K562 (cell line): ENCODE data around the gene POLR3A. TPM values are rescaled to one million over a fixed set of nuclear protein-coding genes. Genes with fewer than 3 reads are reported as not detected.

Source experiments
- FOXP4 ChIP-seq: sonication (generic); formaldehyde crosslinking; IDR thresholded peaks from 2 replicates; pipeline ENCODE4 v1.8.0; 2022; ENCODE audit warnings: mild to moderate bottlenecking, missing genetic modification reagents, borderline replicate concordance
- GABPA ChIP-seq: fragments of 200-800 bp; sonication (Bioruptor generic); conservative IDR thresholded peaks from 2 replicates; pipeline ENCODE4 v1.6.1; 2016; ENCODE audit warnings: low read depth, missing genetic modification characterization, missing compliant biosample characterization
- RAD21 ChIP-seq, 2 experiments: fragments of 250-450 bp in 1 of 2; fragments of 450-650 bp in 1 of 2; sonication (Bioruptor Pico) in 1 of 2; formaldehyde crosslinking in 1 of 2; IDR thresholded peaks in 1 of 2; conservative IDR thresholded peaks in 1 of 2; 2 replicates each; pipeline versions ENCODE4 v1.4.0 to v1.8.0; 2020 to 2022; ENCODE audit warnings: mild to moderate bottlenecking in 2 of 2, moderate library complexity in 1 of 2
- ZNF589 ChIP-seq: fragments of 200-800 bp; sonication (Bioruptor generic); IDR thresholded peaks from 2 replicates; pipeline ENCODE4 v1.6.1; 2016; ENCODE audit warnings: low read depth, missing genetic modification characterization, missing compliant biosample characterization
- ZNF592 ChIP-seq: fragments of 450-650 bp; IDR thresholded peaks from 2 replicates; pipeline ENCODE4 v1.6.1; 2017; ENCODE audit warnings: antibody characterized with exemption, mild to moderate bottlenecking
- polyA plus RNA-seq, 8 experiments: library from polyadenylated mRNA; depleted of rRNA in 4 of 8; stranded (reverse) in 5 of 8; unstranded in 3 of 8; fragments of >200 nt; fragmentation: Nextera tagmentation in 2 of 8; fragmentation: Illumina TruSeq in 1 of 8; extraction: Ambion mirVana in 2 of 8; extraction: Trizol in 1 of 8; gene quantifications; 2 replicates each; pipeline versions ENCODE4 v1.2.1 to v1.2.3, GENCODE V29; 2011 to 2014; ENCODE audit warnings: inconsistent platforms in 1 of 8, missing spikeins in 1 of 8
- total RNA-seq, 7 experiments: library from RNA; depleted of rRNA in 6 of 7; stranded (reverse); fragments of >200 nt in 6 of 7; fragmentation: Illumina TruSeq in 2 of 7; extraction: Trizol in 2 of 7; gene quantifications; 2 replicates each; pipeline versions ENCODE4 v1.2.1 to v1.2.3, GENCODE V29; 2011 to 2021; ENCODE audit warnings: low replicate concordance in 1 of 7
- TF ChIP-seq, protein P1 (sequence below): fragments of 450-650 bp; formaldehyde crosslinking; IDR thresholded peaks from 2 replicates; pipeline ENCODE4 v1.4.0; 2020; ENCODE audit warnings: mild to moderate bottlenecking, moderate library complexity
- TF ChIP-seq, protein P2 (sequence below): sonication (generic); formaldehyde crosslinking; IDR thresholded peaks from 2 replicates; pipeline ENCODE4 v1.5.0; 2020; ENCODE audit warnings: missing genetic modification reagents
- TF ChIP-seq, protein P3 (sequence below): fragments of 250-450 bp; sonication (Bioruptor Pico); IDR thresholded peaks from 2 replicates; pipeline ENCODE4 v1.8.0; 2021; ENCODE audit warnings: borderline replicate concordance, mild to moderate bottlenecking, moderate library complexity; ENCODE audit not compliant: poor library complexity, severe bottlenecking

Gene POLR3A
- total and polyA plus RNA-seq, 9 of the 15 experiments (the other 6 are each of a cell fraction or from before 2014, with no cell fraction given): 14.9 to 37.0 (median 26.7) TPM

- TF ChIP-seq ZNF592 (0 out of 2 replicates have a peak, but pooled peaks have one; percentile 26), RAD21 (CRISPR knock-in tag; conservative IDR thresholded peaks at IDR 0.05 in 1 of 2, IDR thresholded peaks at IDR 0.05 in 1 of 2) (no peak), FOXP4 (CRISPR knock-in tag) (no peak), GABPA (tag) (no peak), ZNF589 (CRISPR knock-in tag) (0 out of 2 replicates have a peak, but pooled peaks have one; percentile 31)
- TF ChIP-seq, protein P1, sequence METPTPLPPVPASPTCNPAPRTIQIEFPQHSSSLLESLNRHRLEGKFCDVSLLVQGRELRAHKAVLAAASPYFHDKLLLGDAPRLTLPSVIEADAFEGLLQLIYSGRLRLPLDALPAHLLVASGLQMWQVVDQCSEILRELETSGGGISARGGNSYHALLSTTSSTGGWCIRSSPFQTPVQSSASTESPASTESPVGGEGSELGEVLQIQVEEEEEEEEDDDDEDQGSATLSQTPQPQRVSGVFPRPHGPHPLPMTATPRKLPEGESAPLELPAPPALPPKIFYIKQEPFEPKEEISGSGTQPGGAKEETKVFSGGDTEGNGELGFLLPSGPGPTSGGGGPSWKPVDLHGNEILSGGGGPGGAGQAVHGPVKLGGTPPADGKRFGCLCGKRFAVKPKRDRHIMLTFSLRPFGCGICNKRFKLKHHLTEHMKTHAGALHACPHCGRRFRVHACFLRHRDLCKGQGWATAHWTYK: 0 out of 2 replicates have a peak, but pooled peaks have one; percentile 36
- TF ChIP-seq, protein P2, sequence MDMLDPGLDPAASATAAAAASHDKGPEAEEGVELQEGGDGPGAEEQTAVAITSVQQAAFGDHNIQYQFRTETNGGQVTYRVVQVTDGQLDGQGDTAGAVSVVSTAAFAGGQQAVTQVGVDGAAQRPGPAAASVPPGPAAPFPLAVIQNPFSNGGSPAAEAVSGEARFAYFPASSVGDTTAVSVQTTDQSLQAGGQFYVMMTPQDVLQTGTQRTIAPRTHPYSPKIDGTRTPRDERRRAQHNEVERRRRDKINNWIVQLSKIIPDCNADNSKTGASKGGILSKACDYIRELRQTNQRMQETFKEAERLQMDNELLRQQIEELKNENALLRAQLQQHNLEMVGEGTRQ (CRISPR knock-in tag): peak; percentile 32
- TF ChIP-seq, protein P3, sequence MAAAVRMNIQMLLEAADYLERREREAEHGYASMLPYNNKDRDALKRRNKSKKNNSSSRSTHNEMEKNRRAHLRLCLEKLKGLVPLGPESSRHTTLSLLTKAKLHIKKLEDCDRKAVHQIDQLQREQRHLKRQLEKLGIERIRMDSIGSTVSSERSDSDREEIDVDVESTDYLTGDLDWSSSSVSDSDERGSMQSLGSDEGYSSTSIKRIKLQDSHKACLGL (CRISPR knock-in tag): no peak
These were observed 89.7 kb downstream of the POLR3A start (continued) for GRCh38 chr10:77939561-77940001.
